Endothelial cell of umbilical vein (primary cell): Measurements from ENCODE around the gene SLC50A1.

Experiments used
- EZH2 ChIP-seq: IDR thresholded peaks from 2 replicates; pipeline ENCODE4 v1.6.1; 2012; ENCODE audit warnings: borderline replicate concordance, low read depth, mild to moderate bottlenecking, moderate library complexity, low read length, inconsistent platforms; ENCODE audit not compliant: severe bottlenecking
- FOS ChIP-seq: IDR thresholded peaks from 2 replicates; pipeline ENCODE4 v1.6.1; 2011; ENCODE audit warnings: mild to moderate bottlenecking, low read length, moderate library complexity, borderline replicate concordance; ENCODE audit not compliant: insufficient read depth
- GATA2 ChIP-seq: IDR thresholded peaks from 2 replicates; pipeline ENCODE4 v1.7.0; 2011; ENCODE audit warnings: low read depth, mild to moderate bottlenecking, moderate library complexity, mixed read lengths, low read length; ENCODE audit not compliant: insufficient read length, insufficient read depth
- JUN ChIP-seq: IDR thresholded peaks from 2 replicates; pipeline ENCODE4 v1.6.1; 2011; ENCODE audit warnings: borderline replicate concordance, low read depth; ENCODE audit not compliant: insufficient read length, insufficient read depth
- MYC ChIP-seq: IDR thresholded peaks from one replicate; pipeline ENCODE4 v1.6.1; 2011; ENCODE audit warnings: mild to moderate bottlenecking, low read depth, low read length
- POLR2A ChIP-seq: IDR thresholded peaks from 2 replicates; pipeline ENCODE4 v1.6.1; 2012; ENCODE audit warnings: low read depth, mild to moderate bottlenecking, control low read depth, low read length
- POLR2AphosphoS5 ChIP-seq: IDR thresholded peaks from 2 replicates; pipeline ENCODE4 v1.6.1; 2012; ENCODE audit warnings: low read depth, mild to moderate bottlenecking, control low read depth, low read length, moderate library complexity; ENCODE audit not compliant: insufficient read depth
- TF ChIP-seq, protein P1 (sequence below), 2 donors: IDR thresholded peaks; 1 replicate in 1 of 2; 2 replicates in 1 of 2; pipeline ENCODE4 v1.5.1; 2011; ENCODE audit warnings: low read length in 2 of 2, mild to moderate bottlenecking in 2 of 2, moderate library complexity in 2 of 2, control low read depth in 1 of 2, inconsistent platforms in 1 of 2, low read depth in 1 of 2; ENCODE audit not compliant: insufficient read depth in 1 of 2; ENCODE audit errors: extremely low read depth in 1 of 2
- TF ChIP-seq, protein P2 (sequence below): IDR thresholded peaks from 2 replicates; pipeline ENCODE4 v1.6.1; 2011; ENCODE audit not compliant: insufficient read depth, insufficient read length

DNA sequence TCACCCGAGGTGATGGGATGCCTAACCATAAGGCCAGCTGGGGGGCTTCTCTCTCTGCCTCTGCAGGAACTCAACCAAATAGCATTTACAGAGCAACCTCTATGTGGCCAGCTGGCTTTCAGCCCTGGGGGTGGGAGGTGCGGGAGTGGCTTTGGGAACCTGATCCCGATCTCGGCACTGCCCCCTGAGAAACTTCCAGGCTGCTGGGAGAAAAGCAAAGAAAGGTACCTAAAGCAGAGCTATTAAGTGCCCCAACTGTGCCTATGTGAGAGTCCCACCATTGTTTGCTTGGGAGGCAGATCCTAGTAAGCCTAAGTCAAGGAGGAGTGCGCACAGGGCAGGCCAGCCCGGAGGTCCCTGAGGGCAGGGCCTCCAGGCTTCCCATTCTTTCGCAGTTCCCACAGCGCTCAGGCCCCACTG lies 30.4 kb downstream of the SLC50A1 start:
- TF ChIP-seq EZH2 (no peak), GATA2 (no peak), POLR2A (no peak), POLR2AphosphoS5 (no peak), MYC (no peak), JUN (no peak), FOS (no peak)
- TF ChIP-seq, protein P1, sequence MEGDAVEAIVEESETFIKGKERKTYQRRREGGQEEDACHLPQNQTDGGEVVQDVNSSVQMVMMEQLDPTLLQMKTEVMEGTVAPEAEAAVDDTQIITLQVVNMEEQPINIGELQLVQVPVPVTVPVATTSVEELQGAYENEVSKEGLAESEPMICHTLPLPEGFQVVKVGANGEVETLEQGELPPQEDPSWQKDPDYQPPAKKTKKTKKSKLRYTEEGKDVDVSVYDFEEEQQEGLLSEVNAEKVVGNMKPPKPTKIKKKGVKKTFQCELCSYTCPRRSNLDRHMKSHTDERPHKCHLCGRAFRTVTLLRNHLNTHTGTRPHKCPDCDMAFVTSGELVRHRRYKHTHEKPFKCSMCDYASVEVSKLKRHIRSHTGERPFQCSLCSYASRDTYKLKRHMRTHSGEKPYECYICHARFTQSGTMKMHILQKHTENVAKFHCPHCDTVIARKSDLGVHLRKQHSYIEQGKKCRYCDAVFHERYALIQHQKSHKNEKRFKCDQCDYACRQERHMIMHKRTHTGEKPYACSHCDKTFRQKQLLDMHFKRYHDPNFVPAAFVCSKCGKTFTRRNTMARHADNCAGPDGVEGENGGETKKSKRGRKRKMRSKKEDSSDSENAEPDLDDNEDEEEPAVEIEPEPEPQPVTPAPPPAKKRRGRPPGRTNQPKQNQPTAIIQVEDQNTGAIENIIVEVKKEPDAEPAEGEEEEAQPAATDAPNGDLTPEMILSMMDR (IDR thresholded peaks at IDR 0.05; ENCODE audit: extremely low read depth in 1 of 2, insufficient read depth in 1 of 2, low read depth in 1 of 2, low read length in 2 of 2), result no peak
- TF ChIP-seq, protein P2, sequence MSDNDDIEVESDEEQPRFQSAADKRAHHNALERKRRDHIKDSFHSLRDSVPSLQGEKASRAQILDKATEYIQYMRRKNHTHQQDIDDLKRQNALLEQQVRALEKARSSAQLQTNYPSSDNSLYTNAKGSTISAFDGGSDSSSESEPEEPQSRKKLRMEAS, result no peak
